GM18858 (cell line): Measurements from ENCODE around the gene ARL13B.
"Not testable (repeated sequence)": the region's sequence is repeated elsewhere in the genome, so short reads cannot be mapped to it uniquely, and the experiment has no call there.

ENCODE experiments used
- ATAC-seq: cut with Tn5 transposase; IDR thresholded peaks from one replicate; pipeline ENCODE4 v1.9.1; 2021; ENCODE audit not compliant: unreplicated experiment

Gene ARL13B

GRCh38 chr3:93979850-93980676, at the start of gene ARL13B:
Gene ARL13B (plus strand): TSS chr3:93980155. CDS start chr3:93980424, 269 bp downstream.
- ATAC-seq = peak; percentile 100

DNA sequence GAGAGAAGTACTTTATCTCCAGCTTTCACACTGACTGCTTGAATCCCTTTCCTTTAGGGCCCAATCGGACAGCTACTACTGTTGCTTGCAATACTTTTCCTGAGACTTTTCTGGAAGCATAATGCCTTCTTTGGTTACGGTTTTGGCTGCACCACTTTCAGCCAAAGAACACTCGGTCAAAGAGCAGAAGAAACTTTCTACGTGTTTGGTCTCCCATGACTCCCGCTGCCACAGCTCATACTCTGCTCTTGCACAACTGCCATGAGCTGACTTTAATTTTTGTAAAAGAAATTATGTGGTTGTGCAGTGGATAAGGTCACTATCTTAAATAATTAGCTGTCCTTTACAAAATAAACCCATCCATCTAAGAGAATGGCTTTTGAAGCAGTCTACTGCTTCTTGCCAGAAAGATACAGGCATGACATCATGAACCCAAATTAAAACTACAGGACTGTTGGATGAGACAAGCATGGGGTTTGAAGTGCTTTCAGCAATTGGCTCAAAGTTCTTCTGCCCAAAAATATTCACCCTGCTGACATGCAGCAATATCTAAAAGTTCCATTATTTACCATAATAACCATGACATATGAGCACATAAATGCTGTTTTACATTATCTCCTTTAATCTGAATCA, 48.2 kb upstream of the ARL13B start:
- ATAC-seq = no peak

GRCh38 chr3:93934366-93935046, 45.4 kb upstream of the ARL13B start:
- ATAC-seq = no peak

DNA sequence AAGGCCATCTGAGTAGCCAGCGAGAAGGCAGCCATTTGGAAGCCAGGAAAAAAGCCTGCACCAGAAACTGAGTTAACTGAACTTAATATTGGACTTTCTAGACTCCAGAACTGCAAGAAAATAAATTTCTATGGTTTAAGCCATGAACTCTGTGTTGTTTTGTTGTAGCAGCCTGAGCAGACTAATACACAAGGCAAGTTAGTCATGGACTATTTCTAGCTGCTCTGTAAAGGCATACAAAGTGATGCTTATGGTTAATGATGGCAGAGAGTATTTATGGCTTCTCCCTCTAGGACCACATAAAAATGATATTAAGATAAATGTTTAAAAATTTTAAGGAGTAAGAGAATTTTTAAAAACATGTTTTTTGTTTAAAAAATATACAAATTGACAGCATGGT, 43.4 kb upstream of the ARL13B start:
- ATAC-seq = no peak

- not testable (repeated sequence) for ATAC-seq
These were observed 42.5 kb upstream of the ARL13B start for GRCh38 chr3:93937485-93937884.

DNA sequence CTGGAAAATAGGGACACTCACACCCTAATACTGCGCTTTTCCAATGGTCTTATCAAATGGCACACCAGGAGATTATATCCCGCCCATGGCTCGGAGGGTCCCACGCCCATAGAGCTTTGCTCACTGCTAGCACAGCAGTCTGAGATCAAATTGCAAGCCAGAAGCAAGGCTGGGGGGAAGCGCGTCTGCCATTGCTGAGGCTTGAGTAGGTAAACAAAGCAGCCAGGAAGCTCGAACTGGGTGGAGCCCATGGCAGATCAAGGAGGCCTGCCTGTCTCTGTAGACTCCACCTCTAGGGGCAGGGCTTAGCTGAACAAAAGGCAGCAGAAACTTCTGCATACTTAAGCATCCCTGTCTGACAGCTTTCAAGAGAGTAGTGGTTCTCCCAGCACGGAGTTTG, 30.0 kb upstream of the ARL13B start:
- not testable (repeated sequence) for ATAC-seq

GRCh38 chr3:93961026-93961425, 18.9 kb upstream of the ARL13B start:
- ATAC-seq = no peak

- no peak for ATAC-seq
These were observed 18.5 kb upstream of the ARL13B start for GRCh38 chr3:93961489-93961888.

DNA sequence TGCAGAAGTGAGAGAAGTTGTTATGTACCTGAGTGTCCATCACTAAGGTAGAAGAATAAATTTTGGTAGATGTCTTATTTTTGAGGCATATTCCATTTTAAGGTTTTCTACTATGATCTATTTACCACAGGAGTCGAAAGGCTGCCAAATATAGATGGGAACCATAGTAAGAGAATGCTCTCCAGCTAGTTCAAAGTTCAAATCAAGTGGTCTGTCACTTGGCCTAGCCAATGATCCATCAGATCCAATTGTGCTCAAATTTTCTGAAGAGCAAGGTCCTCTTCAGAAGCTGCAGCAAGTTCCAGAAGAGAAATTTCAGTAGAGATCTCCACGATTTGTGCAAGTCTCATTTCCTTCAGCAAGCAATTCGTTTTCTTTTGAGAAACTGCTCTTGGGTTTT, 17.2 kb upstream of the ARL13B start:
- no peak for ATAC-seq

DNA sequence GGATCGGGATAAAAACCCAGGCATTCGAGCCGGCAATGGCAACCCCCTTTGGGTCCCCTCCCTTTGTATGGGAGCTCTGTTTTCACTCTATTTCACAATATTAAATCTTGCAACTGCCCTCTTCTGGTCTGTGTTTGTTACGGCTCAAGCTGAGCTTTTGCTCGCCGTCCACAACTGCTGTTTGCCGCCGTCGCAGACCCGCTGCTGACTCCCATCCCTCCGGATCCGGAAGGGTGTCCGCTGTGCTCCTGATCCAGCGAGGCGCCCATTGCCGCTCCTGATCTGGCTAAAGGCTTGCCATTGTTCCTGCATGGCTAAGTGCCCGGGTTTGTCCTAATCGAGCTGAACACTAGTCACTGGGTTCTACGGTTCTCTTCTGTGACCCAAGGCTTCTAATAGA, 14.8 kb upstream of the ARL13B start:
- not testable (repeated sequence) for ATAC-seq

GRCh38 chr3:93969443-93969842, 10.5 kb upstream of the ARL13B start:
- no peak for ATAC-seq

GRCh38 chr3:93969997-93970396, 10.0 kb upstream of the ARL13B start:
- ATAC-seq = no peak

- ATAC-seq = peak; percentile 74
These were observed 6.5 kb upstream of the ARL13B start, which contains the start of gene PROS1 for GRCh38 chr3:93973131-93974126. Gene PROS1 (minus strand): TSS chr3:93973896. CDS start chr3:93973749, 147 bp downstream.

DNA sequence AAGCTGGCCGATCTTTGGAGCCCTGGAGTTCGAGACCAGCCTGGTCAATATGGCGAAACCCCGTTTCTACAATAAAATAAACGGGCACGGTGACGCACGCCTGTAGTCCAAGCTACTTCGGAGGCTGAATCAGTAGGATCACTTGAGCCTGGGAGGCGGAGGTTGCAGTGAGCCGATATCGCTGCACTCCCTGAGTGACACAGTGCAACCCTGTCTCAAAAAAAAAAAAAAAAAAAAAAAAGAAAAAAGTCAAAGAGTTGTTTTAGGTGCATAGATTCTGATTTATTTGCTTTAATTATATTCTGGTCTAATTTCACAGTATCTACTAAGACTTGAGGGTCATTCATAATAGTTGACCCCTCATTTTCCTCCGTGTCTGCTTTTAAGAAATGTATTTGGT, 1.7 kb downstream of the ARL13B start:
- no peak for ATAC-seq

DNA sequence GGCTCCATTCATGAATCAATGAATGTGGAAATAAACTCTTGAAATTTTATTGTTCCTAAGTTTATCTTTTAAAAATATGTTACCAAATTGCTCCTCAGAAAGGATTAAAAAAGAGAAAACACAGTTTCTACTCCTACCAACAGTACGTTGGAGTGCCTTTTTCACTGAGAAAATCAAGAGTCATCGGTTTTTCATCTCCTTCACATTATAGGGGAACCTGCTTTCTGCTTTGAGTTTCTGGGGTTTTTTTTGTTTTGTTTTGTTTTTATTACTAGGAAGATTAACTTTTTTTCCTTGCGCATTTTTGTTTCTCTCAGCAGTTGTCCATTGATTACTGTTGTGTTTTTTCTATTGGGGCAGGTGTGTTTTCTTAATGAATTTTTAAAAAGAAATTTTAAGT, 3.5 kb downstream of the ARL13B start:
- ATAC-seq = no peak

- no peak for ATAC-seq
These were observed 4.7 kb downstream of the ARL13B start for GRCh38 chr3:93984618-93985017.

GRCh38 chr3:93988283-93988682, 8.3 kb downstream of the ARL13B start:
- ATAC-seq = no peak

- ATAC-seq = no peak
These were observed 8.8 kb downstream of the ARL13B start for GRCh38 chr3:93988764-93989163.

DNA sequence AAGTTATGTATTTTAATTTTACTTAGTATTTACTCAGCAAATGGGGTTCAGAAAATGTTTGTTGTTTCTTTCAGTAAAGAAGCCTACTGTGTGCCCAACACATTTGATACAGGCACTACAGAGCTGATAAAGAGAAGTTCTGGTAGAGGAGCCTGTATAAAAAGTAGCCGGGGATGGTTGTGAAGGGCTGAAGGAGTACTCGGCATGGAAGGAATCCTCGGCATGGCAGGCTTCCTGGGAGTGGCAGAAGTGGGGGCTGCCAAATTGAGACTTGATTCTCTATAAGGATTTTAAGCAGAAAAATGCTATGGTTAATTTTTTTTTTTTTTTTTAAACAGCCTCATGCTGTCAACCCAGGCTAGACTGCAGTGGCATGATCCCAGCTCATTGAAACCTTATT, 9.3 kb downstream of the ARL13B start:
- ATAC-seq = no peak

DNA sequence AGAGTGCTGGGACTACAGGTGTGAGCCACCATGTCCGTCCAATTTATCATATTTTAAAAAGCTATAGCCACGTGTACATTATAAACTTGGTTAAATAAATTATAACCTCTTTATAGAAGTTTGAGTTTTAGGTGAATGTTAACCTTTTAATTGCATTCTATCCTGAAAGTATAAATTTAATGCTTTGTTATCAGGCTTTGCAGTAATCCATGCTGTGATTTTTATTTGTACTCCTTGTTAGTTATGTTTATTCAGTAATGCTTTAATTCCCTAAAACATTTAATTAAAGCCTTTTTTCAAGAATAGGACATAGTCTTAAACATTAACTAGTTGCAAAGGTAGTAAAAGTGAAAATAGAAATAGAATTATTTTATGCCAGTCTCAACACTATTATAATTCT, 11.7 kb downstream of the ARL13B start:
- no peak for ATAC-seq

- ATAC-seq = no peak
These were observed 12.3 kb downstream of the ARL13B start for GRCh38 chr3:93992207-93992606.
